Endothelial cell of umbilical vein (primary cell): ENCODE results near the gene CIITA. TPM values are rescaled to one million over a fixed set of nuclear protein-coding genes. Genes with fewer than 3 reads are reported as not detected.

Experiments
- BruUV-seq: library from RNA; stranded (reverse); fragments of 400-500 nt; replicated peaks from 2 replicates; lab custom pipeline; 2021; lab: Mats Ljungman, UMichigan
- CTCF ChIA-PET: fragments of 300-600, 350-600 bp; sonication (Branson Sonifier 250); formaldehyde crosslinking; loops from one replicate; lab custom pipeline; 2021; ENCODE audit warnings: antibody characterized with exemption, inconsistent platforms; lab: Charles Lee
- POLR2A ChIA-PET: fragments of 300-600, 350-600 bp; sonication (Branson Sonifier 250); formaldehyde crosslinking; loops from one replicate; lab custom pipeline; 2021; ENCODE audit warnings: antibody characterized with exemption, inconsistent platforms; lab: Charles Lee
- DNase-seq: peaks from one replicate; pipeline ENCODE4 v3.0.0-alpha.2; 2011; ENCODE audit warnings: low read depth, low spot score
- FAIRE-seq: peaks from 2 replicates; lab custom pipeline; 2011; peaks lifted over from hg19 to GRCh38; lab: Jason Lieb, UNC
- H2AFZ ChIP-seq: 2 replicates; pipeline ENCODE4 v1.6.0; 2012; ENCODE audit warnings: low read depth, low read length, control low read depth, inconsistent platforms
- H3K27ac ChIP-seq: 2 replicates; pipeline ENCODE4 v1.5.1; 2011; ENCODE audit warnings: low read depth, mild to moderate bottlenecking, control low read depth, low read length, moderate library complexity; ENCODE audit not compliant: insufficient read depth
- H3K27me3 ChIP-seq, 2 experiments: 2 replicates each; pipeline versions ENCODE4 v1.6.0 to v1.6.1; 2011; ENCODE audit warnings: low read length in 2 of 2, mixed read lengths in 1 of 2; ENCODE audit not compliant: control insufficient read depth in 2 of 2, insufficient read depth in 2 of 2
- H3K36me3 ChIP-seq, 2 experiments: 2 replicates in 1 of 2; 3 replicates in 1 of 2; pipeline ENCODE4 v1.5.1; 2011; ENCODE audit warnings: low read length in 2 of 2, mild to moderate bottlenecking in 1 of 2, moderate library complexity in 1 of 2; ENCODE audit not compliant: control insufficient read depth in 2 of 2, insufficient read depth in 2 of 2; ENCODE audit errors: extremely low read depth in 1 of 2
- H3K4me1 ChIP-seq: 3 replicates; pipeline ENCODE4 v1.5.1; 2011; ENCODE audit warnings: mild to moderate bottlenecking, low read length; ENCODE audit not compliant: control insufficient read depth, insufficient read depth; ENCODE audit errors: extremely low read depth
- H3K4me2 ChIP-seq: 2 replicates; pipeline ENCODE4 v1.6.1; 2011; ENCODE audit warnings: low read length, control low read depth, mixed read lengths; ENCODE audit not compliant: insufficient read depth
- H3K4me3 ChIP-seq, 3 experiments: fragments of 200-600 bp in 1 of 3; sonication (generic), shearing (Covaris generic) in 1 of 3; replicated peaks in 1 of 3; 2 replicates each; pipeline ENCODE4 v1.5.1; 2011 to 2016; ENCODE audit warnings: control low read depth in 3 of 3, low read length in 3 of 3, mild to moderate bottlenecking in 2 of 3, inconsistent platforms in 1 of 3, low read depth in 1 of 3, moderate library complexity in 1 of 3; ENCODE audit not compliant: insufficient read depth in 1 of 3
- H3K79me2 ChIP-seq: 2 replicates; pipeline ENCODE4 v1.6.0; 2012; ENCODE audit warnings: low read length, inconsistent platforms; ENCODE audit not compliant: control insufficient read depth, insufficient read depth
- H3K9ac ChIP-seq: replicated peaks from 2 replicates; pipeline ENCODE3; 2011; ENCODE audit warnings: low read length, control low read depth; ENCODE audit not compliant: insufficient read depth; ENCODE audit errors: extremely low read depth
- H3K9me1 ChIP-seq: replicated peaks from 3 replicates; pipeline ENCODE4 v1.6.0; 2011; ENCODE audit warnings: mild to moderate bottlenecking, low read length; ENCODE audit not compliant: control insufficient read depth, insufficient read depth; ENCODE audit errors: extremely low read depth
- H3K9me3 ChIP-seq: replicated peaks from 2 replicates; pipeline ENCODE4 v1.5.1; 2012; ENCODE audit warnings: low read length, inconsistent platforms; ENCODE audit not compliant: control insufficient read depth, insufficient read depth
- H4K20me1 ChIP-seq: replicated peaks from 2 replicates; pipeline ENCODE3; 2011; ENCODE audit warnings: mild to moderate bottlenecking, low read length; ENCODE audit not compliant: control insufficient read depth, insufficient read depth; ENCODE audit errors: extremely low read depth
- EZH2 ChIP-seq: IDR thresholded peaks from 2 replicates; pipeline ENCODE4 v1.6.1; 2012; ENCODE audit warnings: borderline replicate concordance, low read depth, mild to moderate bottlenecking, moderate library complexity, low read length, inconsistent platforms; ENCODE audit not compliant: severe bottlenecking
- FOS ChIP-seq: IDR thresholded peaks from 2 replicates; pipeline ENCODE4 v1.6.1; 2011; ENCODE audit warnings: mild to moderate bottlenecking, low read length, moderate library complexity, borderline replicate concordance; ENCODE audit not compliant: insufficient read depth
- GATA2 ChIP-seq: IDR thresholded peaks from 2 replicates; pipeline ENCODE4 v1.7.0; 2011; ENCODE audit warnings: low read depth, mild to moderate bottlenecking, moderate library complexity, mixed read lengths, low read length; ENCODE audit not compliant: insufficient read length, insufficient read depth
- JUN ChIP-seq: IDR thresholded peaks from 2 replicates; pipeline ENCODE4 v1.6.1; 2011; ENCODE audit warnings: borderline replicate concordance, low read depth; ENCODE audit not compliant: insufficient read length, insufficient read depth
- MAX ChIP-seq: IDR thresholded peaks from 2 replicates; pipeline ENCODE4 v1.6.1; 2011; ENCODE audit not compliant: insufficient read depth, insufficient read length
- MYC ChIP-seq: IDR thresholded peaks from one replicate; pipeline ENCODE4 v1.6.1; 2011; ENCODE audit warnings: mild to moderate bottlenecking, low read depth, low read length
- POLR2A ChIP-seq: IDR thresholded peaks from 2 replicates; pipeline ENCODE4 v1.6.1; 2012; ENCODE audit warnings: low read depth, mild to moderate bottlenecking, control low read depth, low read length
- POLR2AphosphoS5 ChIP-seq: IDR thresholded peaks from 2 replicates; pipeline ENCODE4 v1.6.1; 2012; ENCODE audit warnings: low read depth, mild to moderate bottlenecking, control low read depth, low read length, moderate library complexity; ENCODE audit not compliant: insufficient read depth
- dilution Hi-C: fragments of 300-500 bp; cut with MboI; formaldehyde crosslinking; loops from one replicate; pipeline ENCODE4 v1.15.0; 2019; ENCODE audit warnings: low sequenced_read_pairs; ENCODE audit not compliant: extremely low pct_ligation_motif_present
- intact Hi-C: fragments of 100-400 bp; cut with micrococcal nuclease; formaldehyde crosslinking; loops from one replicate; pipeline ENCODE4 v1.10.0; 2022
- polyA plus RNA-seq, 4 experiments: library from polyadenylated mRNA; depleted of rRNA in 3 of 4; stranded (reverse) in 3 of 4; unstranded in 1 of 4; fragments of >200 nt; gene quantifications; 2 replicates each; pipeline versions ENCODE4 v1.2.1 to v1.2.3, GENCODE V29; 2011 to 2012; ENCODE audit warnings: missing spikeins in 1 of 4
- total RNA-seq: library from RNA; stranded (reverse); gene quantifications from 2 replicates; pipeline ENCODE4 v1.2.3, GENCODE V29; 2021
- TF ChIP-seq, protein P1 (sequence below), 2 donors: IDR thresholded peaks; 1 replicate in 1 of 2; 2 replicates in 1 of 2; pipeline ENCODE4 v1.5.1; 2011; ENCODE audit warnings: low read length in 2 of 2, mild to moderate bottlenecking in 2 of 2, moderate library complexity in 2 of 2, control low read depth in 1 of 2, inconsistent platforms in 1 of 2, low read depth in 1 of 2; ENCODE audit not compliant: insufficient read depth in 1 of 2; ENCODE audit errors: extremely low read depth in 1 of 2

CIITA gene
- total and polyA plus RNA-seq, 2 donors (not counting 3 experiments of a cell fraction or from before 2014, with no cell fraction given) = not detected

DNA sequence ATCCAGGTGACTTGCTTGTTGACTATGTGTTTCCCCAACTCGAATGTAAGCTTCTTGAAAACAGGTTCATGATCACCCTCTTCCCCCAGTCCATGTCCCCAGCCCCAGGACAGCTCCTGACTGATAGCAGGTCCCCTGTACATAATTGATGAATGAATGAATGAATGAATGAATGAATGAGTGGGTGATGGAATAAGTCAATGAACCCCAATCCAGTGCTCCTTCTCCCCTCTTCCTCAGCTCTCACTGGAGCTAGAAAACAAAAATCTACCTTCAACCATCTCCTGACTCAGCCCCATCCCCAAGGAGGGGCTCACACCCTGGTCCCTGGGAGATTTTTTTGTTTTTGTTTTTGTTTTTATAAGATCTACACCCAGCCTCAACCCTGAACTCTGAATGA is 42.2 kb upstream of the CIITA start:
- dilution Hi-C loops = no loop called here
- DNase-seq (no peak), FAIRE-seq (no peak)
- intact Hi-C loops = no loop called here
- TF ChIP-seq FOS (no peak), JUN (no peak), EZH2 (no peak), POLR2A (no peak), MAX (no peak), GATA2 (no peak), POLR2AphosphoS5 (no peak), MYC (no peak)
- TF ChIP-seq, protein P1, sequence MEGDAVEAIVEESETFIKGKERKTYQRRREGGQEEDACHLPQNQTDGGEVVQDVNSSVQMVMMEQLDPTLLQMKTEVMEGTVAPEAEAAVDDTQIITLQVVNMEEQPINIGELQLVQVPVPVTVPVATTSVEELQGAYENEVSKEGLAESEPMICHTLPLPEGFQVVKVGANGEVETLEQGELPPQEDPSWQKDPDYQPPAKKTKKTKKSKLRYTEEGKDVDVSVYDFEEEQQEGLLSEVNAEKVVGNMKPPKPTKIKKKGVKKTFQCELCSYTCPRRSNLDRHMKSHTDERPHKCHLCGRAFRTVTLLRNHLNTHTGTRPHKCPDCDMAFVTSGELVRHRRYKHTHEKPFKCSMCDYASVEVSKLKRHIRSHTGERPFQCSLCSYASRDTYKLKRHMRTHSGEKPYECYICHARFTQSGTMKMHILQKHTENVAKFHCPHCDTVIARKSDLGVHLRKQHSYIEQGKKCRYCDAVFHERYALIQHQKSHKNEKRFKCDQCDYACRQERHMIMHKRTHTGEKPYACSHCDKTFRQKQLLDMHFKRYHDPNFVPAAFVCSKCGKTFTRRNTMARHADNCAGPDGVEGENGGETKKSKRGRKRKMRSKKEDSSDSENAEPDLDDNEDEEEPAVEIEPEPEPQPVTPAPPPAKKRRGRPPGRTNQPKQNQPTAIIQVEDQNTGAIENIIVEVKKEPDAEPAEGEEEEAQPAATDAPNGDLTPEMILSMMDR (IDR thresholded peaks at IDR 0.05; ENCODE audit: extremely low read depth in 1 of 2, insufficient read depth in 1 of 2, low read depth in 1 of 2, low read length in 2 of 2) = no peak
- no TSS peak for BruUV-seq
- Histone ChIP-seq H3K9ac (no peak overlapping the region), H3K27me3 (peaks cover 0 to 4% of the 10 kb centered on the region in 2 experiments), H3K36me3 (no peaks in the 10 kb centered on the region), H3K9me3 (no peaks in the 10 kb centered on the region), H3K27ac (no peak overlapping the region), H3K9me1 (no peaks in the 10 kb centered on the region), H3K4me2 (no peak overlapping the region), H3K4me1 (no peaks in the 10 kb centered on the region), H3K79me2 (no peaks in the 10 kb centered on the region), H4K20me1 (no peaks in the 10 kb centered on the region), H2AFZ (no peak overlapping the region), H3K4me3 (no peak overlapping the region)
- POLR2A ChIA-PET = no interaction called here
- CTCF ChIA-PET = interaction anchor here (1.5 kb wide), 1 partner anchor 84 kb away, joined by 3 read pairs; no protein-coding TSS in a partner anchor
